GM15510 (cell line): ENCODE data around the gene KIF2C.

Experiments
- POLR2A ChIP-seq: IDR thresholded peaks from 3 replicates; pipeline ENCODE4 v1.6.1; 2011; ENCODE audit warnings: borderline replicate concordance; ENCODE audit not compliant: insufficient read length; ENCODE audit errors: extremely low read depth

KIF2C gene

DNA sequence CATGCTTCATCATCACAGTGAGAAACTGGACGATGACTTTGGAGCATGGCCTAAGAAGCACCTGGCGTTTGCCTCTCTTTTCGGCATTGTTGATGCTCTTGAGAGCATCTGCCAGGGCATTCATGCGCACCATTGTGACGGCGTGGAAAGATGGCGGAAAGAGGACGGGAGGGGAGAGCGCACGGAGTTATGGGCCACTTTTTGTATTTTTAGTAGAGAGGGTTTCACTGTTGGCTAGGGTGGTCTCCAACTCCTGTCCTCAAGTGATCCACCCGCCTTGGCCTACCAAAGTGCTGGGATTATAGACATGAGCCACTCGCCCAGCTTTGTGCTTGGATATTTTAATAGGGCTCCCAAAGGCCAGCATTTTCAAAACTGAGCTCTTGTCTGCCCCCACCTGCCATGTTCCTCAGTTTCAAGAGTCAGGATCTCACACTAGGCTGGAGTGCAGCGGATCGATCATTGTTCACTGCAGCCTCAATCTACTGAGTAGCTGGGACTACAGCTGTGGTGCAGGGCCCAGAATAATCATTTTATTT lies 41.0 kb downstream of the KIF2C start:
- TF ChIP-seq POLR2A: no peak

DNA sequence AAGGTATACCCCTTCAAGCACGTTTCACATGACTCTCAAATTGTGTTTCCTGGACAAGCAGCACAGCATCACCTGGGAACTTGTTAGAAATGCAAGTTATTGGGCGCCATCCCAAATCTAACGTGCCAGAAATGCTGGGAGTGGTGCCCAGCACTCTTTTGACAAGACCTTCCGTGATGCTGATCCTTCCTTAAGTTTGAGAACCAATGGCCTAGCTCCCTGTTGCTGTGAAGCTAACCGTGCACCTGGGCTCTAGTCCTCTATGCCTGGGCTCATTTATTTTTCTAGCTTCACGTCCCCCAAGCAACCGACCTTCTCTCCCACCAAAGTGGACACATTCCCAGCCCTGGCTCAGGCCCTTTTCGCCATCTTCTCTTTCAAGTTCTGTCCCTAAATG lies 44.1 kb downstream of the KIF2C start:
- no peak for TF ChIP-seq POLR2A

DNA sequence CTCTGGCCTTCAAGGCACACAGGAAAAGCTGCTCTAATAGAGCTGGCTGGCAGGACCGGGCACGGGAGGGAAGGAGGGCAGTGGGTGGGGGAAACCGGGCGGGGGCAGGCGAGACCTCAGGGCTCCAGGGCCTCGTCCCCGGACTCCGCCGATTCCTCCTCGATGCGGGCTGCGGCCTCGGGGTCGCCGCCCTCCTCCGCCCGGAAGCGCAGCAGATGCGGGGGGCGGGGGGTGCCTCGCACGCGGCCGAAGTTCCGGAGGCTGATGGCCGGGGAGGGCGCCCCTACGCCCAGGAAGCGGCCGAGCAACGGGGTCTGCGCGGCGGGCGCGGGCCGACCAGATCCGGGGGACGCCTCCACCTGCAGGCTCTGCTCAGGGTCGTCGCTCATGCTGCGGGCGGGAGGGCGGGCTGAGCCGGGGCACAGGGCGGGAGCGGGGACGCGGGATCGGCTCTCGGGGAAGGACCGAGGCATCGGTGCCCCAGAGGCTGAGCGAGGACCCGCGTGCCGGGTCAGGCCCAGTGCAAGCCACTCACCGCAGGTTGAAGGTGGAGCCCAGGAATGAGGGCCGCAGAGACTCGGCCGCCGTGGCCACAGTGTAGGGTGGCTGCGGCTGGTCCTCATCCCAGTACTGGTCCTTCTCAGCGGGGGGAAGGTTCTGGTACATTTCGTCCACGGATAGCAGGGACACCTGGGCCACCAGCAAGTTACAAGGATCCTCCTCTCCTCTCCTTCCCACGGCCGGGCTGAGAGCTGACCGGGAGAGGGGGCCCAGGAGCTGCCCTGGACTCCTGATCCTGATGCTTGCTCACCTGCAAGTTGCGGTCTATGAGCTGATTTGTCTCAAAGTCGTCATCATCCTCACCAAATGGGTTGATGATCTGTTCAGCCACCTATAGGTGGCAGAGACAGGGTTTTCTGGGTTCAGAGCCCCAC lies 44.7 kb downstream of the KIF2C start:
- peak; percentile 46 for TF ChIP-seq POLR2A

DNA sequence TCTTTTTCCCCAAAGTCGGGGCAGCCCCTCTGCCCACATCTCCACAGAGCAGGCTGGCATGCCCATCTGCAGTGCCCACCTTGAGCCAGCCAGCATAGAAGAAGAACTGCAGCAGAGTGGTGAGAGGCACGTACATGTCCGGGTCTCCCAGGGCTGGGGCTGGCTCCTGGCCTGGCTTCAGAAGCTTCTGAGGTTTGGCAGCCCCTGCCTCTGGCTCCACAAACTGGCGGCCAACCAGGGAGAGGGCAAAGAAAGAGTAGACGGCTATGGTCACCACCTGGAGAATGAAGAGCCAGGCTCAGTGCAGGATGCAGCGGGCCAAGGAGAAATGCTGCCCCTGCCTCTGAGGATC lies 45.4 kb downstream of the KIF2C start:
- no peak for TF ChIP-seq POLR2A

DNA sequence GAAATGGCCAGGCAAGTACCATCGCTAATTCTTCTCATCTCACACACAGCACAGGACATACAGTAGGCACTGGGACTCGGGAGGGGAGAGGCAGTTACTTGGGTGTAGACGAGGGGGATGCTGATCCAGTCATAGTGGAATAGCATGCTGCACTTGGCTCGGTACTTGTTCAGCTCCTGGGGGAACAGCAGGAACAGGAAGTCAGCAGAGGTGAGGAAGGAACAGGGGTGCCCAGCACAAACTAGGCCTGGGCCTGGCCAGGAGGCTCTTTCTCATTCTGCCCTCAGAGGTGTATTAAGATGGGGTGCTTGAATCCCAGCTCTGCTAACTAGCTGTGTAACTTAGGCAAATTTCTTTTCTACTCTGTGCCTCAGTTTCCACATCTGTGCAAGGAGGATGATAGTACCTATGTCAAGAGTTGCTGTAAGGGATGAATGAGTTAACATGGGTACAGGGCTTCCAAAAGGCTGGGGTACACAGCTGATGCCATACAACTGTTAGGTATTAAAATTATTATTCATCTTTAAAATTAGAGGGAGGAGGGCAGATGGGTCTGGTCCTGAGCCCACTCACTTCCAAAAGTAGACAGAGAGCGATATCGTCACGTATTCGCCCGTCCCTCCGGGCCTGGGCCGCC lies 46.0 kb downstream of the KIF2C start:
- no peak for TF ChIP-seq POLR2A

DNA sequence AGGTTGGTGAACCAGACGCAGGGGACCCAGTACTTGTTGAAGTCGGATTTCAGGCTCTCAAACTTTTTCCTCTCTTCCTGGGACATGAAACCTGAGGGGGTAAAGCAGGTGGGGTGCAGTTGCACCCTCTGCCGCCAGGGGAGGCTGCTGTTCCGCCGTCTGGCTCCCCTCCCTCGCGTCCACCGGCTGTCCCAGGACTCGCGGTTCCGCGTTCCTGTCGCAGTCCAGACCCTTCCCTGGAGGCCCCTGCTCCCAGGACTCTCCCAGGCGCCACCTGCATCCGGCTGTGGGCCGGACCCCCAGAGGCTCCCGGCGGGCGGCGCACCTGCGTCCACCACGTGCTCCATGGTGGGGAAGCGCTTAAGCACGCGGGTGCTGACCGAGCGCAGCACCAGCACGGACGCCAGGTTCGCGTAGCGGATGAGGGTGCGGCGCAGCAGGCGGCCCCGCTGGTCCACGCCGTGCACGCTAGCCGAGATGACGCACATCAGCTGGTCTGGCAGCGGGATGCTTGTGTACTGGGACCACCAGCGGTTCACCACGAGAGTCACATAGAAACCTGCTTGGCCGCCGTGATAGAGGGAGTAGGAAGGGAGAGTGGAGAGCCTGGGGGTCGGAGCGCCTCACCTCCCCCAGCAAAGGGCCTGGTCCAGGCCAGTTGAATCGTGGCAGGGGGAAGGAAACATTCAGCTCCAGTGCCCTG lies 46.7 kb downstream of the KIF2C start:
- TF ChIP-seq POLR2A: peak; percentile 29

DNA sequence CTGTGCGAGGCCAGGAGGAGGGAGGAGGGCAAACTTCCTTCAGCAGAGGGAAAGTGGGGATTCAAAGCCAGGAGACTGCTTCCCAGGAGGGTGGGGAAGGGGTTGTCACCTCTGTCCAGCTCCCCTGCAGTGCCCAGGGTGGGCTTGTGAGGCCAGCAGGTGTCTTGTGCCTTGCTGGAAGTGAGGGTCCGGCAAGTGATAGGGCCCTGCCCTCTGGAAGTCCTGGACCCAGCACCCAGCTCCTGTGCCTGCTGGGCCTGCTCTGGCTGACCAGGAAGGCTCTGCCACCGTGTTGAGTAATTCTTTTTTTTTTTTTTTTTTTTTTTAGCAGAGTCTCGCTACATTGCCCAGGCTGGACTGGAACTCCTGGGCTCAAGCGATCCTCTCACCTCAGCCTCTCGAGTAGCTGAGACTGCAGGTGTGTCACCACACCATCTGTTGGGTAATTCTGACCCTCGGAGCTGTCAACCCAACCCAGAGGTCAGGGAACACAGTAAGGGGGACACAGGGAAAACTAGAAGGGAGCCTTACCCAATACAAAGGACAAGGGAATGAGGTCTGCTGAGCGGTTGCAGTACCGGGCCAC lies 47.3 kb downstream of the KIF2C start:
- no peak for TF ChIP-seq POLR2A

DNA sequence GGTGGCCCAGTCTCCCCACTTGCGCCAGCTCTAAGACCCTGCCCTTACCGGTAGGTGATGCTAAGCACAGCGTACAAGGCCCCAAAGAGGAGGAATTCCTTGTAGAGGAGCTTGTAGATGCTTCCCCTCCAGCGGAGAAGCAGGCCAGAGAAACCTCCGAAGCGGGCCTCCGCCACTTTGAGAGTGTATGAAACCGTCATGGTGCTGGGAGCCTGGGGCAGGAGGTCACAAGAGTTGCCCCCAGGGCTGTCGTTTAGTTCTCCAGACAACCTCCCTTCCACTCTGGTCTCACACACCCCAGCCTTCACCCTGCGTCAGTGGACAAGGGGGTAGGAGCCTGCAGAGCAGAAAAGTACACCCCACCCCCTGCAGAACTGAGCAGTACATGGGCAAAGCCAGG lies 47.9 kb downstream of the KIF2C start:
- no peak for TF ChIP-seq POLR2A

DNA sequence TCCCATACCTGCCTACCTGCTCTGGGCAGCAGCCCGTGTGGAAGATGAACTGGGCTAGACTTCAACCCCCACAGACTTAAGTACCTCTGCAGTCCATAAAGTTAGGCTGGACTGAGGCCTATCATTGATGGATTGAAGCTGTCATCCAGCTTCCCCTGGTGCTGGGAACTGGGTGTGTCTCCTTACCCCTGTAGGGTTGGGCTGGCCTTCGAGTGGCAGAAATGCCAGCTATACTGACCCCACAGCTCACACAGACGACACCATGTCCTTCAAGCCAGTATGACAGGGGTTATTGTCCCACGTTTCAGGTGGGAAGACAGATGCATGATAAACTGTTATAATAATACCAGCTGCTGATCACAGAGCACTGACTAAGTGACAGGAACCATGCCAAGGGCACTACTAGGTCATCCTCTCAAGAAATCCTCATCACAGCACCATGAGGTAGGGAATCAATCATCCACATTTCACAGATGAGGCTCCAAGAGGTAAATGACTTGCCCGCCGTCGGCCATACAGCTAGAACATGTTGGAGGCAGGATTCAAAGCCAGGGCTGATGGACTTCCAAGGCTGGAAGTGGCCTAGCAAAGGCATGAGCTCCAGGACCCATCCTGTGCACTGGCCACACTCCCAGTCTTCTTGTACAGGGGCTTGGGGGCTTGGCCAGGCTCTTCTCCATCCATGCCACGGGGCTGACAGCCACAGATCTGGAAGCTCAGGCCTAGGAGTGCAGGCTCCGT lies 48.7 kb downstream of the KIF2C start, which contains the start of gene BEST4:
BEST4 (minus strand) TSS at position 51 of the 741 bp plus-strand sequence. CDS start 465 bp downstream, outside the sequence.
- no peak for TF ChIP-seq POLR2A

DNA sequence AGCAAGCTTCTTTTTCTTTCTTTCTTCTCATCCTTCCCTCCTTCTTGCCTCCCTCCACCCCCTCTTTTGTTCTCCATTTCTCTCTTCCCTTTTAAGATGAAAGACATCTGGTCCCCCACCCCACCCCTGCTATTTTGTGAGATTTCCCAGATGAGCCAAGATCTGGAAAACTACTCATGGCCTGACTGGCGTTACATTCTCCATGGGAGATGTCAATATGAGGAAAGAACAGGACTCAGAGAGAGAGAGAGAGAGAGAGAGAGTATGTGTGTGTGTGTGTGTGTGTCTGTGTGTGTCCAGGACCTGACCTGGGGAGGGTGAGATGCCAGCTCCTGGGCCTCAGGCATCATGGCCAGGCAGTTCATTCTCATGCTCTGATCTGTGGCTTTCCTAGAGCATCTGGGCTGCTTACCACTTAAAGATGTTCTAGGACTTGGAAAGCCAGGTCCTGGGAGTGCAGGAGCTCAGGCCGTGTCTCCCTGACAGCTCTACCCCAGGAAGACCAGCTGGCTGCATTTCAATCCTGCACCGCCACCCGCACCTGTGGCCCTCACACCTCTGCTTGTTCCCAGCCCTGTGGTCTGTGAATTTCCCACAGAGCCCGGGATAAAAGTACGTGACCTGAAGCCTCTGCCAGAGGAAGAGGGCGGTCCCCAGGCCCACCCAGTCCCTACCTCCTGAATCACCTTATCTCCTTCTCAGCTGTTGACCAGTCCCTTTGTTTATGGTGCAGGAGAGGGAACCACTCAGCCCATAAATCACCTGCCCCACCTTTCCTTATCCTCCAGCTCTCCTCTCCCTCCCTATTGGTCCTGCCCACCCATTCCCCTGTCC lies 51.5 kb downstream of the KIF2C start:
- no peak for TF ChIP-seq POLR2A

DNA sequence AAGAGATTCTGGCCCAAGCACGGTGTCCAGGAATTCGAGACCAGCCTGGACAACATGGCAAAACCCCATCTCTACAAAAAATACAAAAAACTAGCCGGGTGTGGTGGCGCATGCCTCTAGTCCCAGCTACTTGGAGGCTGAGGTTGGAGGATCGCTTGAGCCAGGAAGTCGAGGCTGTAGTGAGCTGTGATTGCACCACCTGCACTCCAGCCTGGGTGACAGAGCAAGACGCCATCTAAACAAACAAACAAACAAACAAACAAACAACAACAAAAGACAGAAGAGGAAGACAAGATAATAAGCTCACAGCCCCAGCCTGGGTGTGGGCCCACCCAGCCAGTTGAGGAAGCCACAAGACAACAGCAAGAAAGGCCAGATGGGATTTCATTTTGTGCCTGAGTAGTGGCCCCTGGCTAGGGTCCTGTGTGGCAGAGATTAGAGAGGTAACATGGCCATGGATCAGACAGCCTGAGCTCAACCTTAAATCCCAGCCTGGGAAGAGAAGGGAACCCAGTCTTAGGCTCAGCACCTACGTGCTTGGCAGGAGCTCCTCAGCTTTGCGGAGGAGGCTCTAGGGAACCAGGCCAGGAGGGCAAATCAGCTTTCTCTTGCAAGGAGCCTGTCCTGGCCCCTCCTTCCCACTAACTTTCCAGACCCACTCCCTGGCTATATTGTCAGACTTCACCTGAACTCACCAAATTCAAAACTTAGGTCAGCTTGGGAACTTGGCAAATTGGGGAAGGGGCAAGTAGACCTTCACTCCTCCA lies 53.3 kb downstream of the KIF2C start:
- no peak for TF ChIP-seq POLR2A
